CD4-positive, alpha-beta T cell treated with Interleukin-15 for 4 hours (primary cell): ENCODE measurements around the gene DAAM2.

Source experiments
- DNase-seq: peaks from one replicate; pipeline ENCODE4 v3.0.0-alpha.2; 2020; ENCODE audit warnings: low spot score

DAAM2 gene

DNA sequence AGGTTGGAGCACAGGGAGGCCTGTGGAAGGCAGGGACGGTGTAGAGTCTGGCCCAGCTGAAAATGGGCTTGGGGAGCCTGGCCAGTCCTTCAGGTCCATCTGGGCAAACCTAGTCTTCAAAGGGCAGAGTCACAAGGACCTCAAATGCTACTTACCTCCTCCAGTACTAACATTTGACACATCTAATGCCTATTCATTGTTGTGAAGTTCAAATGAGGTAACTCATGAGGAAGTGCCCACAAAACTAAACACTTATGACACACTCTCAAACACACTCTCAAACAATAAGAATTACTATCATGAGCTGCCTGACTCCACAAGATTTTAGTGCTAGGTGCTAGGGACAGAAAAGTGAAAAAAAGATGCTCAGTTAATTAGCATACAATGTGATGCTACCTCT, 27.1 kb downstream of the DAAM2 start:
- DNase-seq, result no peak

GRCh38 chr6:39819676-39820075, 27.5 kb downstream of the DAAM2 start:
- no peak for DNase-seq

DNA sequence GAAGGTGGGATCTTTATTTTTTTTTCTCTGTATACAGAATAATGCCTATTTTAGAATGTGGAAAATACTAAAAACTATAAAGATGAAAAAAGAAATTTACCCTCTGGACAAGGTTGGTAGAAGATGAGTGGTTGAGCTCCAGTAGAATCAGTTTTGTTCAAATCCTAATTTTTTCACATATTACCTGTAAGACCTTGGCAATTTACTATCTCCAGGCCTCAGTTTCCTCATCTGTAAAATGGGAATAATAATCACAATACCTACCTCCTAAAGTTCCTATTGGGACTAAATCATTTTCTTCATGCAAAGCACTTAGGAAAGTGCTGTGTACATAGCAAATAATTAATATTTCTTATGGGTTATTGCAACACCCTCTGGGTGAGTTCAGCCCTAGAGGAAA, 28.4 kb downstream of the DAAM2 start:
- DNase-seq, result no peak

GRCh38 chr6:39821046-39821740, 29.0 kb downstream of the DAAM2 start:
- DNase-seq, result no peak

DNA sequence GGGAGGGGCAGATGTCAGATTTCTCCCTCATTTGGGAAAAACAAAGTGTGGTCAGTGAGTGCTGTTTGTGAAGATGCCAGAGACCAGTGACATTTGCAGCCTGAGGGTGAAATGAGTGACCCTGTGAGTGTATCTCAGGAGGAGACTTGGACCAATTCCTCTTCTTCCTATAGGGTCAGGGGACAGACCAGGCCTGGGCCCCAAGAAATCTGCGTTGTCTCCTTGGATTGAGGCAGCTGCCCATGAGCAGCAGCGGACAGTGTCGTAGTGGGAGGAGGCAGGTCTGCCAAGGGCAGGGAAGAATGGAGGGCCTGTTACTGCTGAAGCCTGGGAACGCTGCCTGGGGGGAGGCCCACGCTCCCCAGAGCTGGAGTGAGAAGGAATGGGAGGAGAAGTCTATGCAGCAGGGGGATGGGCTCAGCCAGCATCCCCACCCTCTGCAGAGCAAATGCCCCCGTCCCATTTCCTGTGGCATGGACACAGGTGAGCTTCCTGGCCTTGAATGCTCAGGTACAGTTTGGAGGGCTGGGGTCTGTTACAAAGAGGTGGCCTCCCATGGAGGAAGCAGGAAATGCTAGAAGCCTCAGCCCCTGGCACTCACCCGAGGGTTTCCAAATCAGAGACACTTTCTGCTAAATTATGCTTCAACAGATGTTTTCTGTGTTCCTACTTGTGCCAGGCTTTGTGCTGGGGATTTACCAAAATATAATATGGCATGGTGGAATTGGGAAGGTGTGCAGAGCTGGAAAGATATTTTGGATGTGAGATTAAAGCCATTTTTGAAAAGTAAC, 29.8 kb downstream of the DAAM2 start:
- DNase-seq, result no peak

- DNase-seq, result no peak
Observed at GRCh38 chr6:39822846-39823815, 31.0 kb downstream of the DAAM2 start.

DNA sequence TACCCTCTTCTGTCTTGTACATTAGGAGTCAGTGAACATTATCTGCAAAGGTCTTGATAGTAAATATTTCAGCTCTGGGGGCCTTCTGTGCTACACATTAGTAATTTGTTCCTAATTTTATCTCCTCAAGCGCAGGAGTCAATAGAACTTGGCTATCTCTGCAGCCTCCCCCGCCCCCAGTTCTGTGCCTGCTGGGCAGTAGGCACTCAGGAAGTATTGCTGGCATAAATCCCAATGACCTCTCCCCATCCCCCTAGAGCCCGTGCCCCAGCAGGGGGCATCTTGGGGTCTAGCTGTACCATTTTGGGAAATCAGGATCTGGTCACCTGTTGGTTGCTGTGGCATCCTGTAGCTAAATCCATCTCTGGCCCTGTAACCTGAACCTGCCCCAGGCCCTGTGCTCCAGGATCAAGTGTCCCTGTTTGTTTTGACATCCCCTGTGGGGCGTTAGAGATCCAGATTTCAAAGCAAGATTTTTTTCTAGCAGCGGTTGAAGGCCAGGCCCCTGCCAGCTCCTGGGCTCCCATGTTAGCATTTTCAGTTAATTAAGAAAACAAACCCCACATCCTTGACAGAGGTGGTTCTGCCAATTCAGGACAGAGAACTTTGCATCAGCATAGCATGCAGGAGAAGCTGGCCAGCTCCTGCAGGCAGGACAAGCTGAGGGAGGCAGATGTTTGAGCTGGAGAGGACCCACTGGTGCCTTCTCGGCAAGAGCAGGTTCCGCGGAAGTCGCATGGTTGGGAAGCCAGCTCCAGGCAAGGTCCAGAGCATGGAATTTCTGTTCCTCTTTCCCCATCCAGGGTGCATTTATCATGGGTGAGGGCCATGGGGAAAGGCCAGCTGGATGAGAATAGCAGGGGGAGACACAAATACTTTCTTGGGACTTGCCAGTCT, 32.1 kb downstream of the DAAM2 start:
- DNase-seq, result no peak

- DNase-seq, result no peak
Observed at GRCh38 chr6:39829331-39829730, 37.2 kb downstream of the DAAM2 start.

GRCh38 chr6:39830444-39830843, 38.3 kb downstream of the DAAM2 start:
- DNase-seq, result no peak

GRCh38 chr6:39831701-39832100, 39.5 kb downstream of the DAAM2 start:
- DNase-seq, result no peak

DNA sequence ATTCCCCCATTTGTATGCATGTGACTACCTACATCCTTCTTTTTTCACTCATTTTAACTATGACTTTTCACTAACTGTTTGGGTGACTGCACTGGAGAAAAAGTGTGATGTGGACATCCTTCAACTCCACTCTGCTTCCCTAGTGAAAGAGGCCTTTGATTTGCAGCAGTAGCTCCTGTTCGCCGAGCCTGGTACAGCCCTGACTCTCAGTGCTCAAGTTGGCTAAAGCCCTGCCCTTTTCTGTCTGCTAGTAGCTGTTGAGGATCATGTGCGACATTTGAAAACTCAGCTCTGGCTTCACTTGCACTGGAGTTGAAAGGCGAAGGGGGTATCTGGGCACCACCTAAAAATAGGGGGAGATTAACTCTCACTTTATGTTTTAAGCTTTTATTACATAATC, 42.1 kb downstream of the DAAM2 start:
- DNase-seq, result no peak

DNA sequence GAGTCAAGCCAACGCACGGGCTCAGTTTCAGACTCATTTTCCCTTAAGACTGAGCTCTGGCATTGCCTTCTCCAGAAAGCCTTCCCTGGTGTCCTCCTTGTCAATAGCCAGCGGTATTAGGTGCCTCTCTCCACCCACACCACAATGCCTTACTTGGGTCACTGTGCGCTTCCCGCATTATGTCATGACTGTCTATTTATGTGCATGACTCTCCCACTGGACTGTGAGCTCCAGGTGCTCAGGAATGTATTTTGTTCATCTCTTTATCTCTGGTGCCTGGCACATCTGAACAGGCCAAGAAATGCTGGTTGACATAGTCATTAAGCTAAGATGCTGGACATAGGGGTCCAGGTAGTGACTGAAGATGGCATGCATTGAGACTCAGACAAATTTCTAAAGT, 42.7 kb downstream of the DAAM2 start:
- no peak for DNase-seq

GRCh38 chr6:39835821-39836295, 43.7 kb downstream of the DAAM2 start:
- DNase-seq, result no peak

DNA sequence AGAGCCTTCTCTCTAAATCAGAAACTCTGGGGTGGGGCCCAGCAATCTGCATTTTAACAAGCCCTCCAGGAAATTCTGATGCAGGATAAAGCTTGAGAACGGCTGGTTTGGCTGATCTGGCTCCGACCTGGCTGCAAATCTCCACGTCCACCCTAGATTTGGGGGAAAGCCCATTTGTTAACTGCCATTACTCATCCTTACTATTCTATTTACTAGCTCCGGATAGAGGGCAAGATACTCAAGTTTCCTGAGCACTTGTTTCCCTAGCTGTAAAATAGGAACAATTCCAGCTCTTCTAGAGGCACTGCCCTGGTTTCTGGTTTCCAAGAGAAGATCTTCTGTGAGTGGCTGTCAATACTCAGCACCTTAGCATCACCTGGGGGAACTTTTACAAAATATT, 44.4 kb downstream of the DAAM2 start:
- DNase-seq, result no peak

DNA sequence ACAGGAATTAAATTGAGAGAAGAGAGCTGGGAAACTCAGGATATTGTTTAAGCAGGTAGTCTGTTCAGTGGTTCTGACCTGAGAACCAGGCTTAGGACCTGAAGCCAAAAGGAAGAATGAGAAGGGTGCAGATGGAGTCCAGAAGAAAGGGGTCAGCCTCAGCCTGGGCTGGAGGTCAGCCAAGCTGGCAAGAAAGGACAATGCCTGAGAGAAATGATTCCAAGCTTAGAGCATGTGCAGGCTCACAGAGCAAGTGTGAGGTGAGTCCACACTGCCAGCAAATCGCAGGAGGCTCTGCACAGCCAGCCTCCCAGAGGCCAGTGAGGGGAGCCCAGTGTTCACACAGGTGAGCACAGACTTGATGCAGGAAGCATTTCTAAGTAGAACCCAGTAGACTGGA, 47.3 kb downstream of the DAAM2 start:
- DNase-seq, result no peak

DNA sequence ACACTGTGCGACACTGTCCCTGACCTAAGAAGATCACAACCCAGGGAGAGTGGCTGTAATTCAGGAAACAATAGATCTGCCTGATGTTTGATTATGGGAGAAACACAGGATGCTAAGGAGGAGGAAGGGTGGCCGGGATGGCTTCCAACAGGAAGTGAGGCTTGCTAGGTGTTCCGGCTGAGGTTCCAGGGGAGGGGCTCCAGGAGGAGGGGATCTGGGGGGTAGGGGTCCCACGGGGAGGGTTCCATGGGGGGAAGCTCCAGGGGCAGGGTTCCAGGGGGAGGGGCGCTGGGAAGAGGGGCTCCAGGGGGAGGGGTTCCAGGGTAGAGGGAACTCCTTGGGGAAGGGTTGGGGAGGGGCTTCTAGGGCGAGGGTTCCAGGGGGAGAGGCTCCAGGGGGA, 48.6 kb downstream of the DAAM2 start:
- no peak for DNase-seq

DNA sequence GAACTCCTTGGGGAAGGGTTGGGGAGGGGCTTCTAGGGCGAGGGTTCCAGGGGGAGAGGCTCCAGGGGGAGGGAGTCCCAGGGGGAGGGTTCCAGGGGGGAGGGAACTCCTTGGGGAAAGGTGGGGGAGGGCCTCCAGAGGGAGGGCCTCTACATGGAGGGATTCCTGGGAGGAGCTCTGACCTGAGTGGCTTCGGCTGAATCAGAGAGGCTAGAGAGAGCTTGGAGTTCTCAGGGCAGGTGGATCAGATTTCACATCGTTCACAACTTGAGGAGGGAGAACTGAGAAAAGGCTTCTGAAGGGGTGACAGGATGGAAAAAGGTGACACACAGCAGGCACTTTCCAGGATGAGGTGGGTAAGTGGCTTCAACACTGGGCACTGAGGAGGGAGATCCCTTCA, 49.1 kb downstream of the DAAM2 start:
- no peak for DNase-seq

- DNase-seq, result no peak
Observed at GRCh38 chr6:39841923-39842322, 49.7 kb downstream of the DAAM2 start.

DNA sequence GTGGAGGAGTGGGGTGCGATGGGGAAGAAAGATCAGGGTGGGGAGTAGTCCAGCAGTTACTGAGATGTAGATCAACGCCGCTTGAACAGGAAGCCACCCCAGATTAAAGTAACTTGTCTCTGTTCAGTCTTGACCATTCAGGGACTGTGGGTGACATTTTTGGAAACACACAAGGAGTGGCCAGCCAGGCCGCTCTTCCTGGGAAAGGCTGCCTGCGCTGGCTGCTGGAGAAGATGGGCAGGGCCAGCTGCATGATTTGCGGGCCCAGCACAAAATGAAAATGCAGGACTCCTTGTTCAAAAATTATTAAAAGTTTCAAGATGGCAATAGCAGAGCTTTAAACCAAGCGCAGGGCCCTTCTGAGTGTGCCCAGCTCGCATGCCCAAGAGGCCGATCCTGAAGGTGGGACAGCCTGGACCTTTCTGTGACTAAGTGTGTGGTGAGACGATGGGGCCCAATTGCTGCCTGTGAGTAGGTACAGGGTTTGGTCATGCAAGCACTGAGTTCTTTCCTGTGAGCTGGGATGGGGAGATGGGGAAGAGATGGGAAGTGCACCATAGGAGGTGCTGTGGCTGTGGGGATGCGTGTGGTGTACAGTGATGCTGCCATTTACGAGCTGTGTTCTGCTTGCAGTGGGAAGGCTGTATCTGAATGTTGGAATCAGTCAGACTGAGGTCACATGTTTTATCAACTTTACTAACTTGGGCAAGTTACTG, 51.3 kb downstream of the DAAM2 start:
- no peak for DNase-seq

DNA sequence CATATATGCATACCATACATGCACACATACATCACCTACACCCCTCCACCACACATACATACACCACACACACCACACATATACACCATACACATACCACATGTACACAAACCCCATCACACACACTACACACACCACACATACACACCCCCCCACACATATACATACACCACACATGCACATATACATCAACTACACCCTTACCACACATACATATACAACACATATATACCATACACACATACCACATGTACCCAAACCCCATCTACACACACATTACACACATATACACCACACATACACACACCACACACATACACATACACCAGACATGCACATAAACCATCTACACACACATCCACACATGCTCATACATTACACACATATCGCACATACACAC, 52.7 kb downstream of the DAAM2 start:
- no peak for DNase-seq

- no peak for DNase-seq
Observed at GRCh38 chr6:39847221-39847620, 55.0 kb downstream of the DAAM2 start.
